HG03342 (cell line): Measurements from ENCODE around the gene PCDHGA1.

ENCODE experiments used
- ATAC-seq: cut with Tn5 transposase; IDR thresholded peaks from one replicate; pipeline ENCODE4 v1.9.1; 2021; ENCODE audit warnings: mild to moderate bottlenecking, moderate library complexity; ENCODE audit not compliant: unreplicated experiment

Gene PCDHGA1

GRCh38 chr5:141524604-141525597 lies 194.6 kb downstream of the PCDHGA1 start:
- ATAC-seq: peak; percentile 57

- no peak for ATAC-seq
Measured at GRCh38 chr5:141525653-141526052, 195.3 kb downstream of the PCDHGA1 start.

GRCh38 chr5:141527426-141527825 lies 197.1 kb downstream of the PCDHGA1 start:
- ATAC-seq: no peak

DNA sequence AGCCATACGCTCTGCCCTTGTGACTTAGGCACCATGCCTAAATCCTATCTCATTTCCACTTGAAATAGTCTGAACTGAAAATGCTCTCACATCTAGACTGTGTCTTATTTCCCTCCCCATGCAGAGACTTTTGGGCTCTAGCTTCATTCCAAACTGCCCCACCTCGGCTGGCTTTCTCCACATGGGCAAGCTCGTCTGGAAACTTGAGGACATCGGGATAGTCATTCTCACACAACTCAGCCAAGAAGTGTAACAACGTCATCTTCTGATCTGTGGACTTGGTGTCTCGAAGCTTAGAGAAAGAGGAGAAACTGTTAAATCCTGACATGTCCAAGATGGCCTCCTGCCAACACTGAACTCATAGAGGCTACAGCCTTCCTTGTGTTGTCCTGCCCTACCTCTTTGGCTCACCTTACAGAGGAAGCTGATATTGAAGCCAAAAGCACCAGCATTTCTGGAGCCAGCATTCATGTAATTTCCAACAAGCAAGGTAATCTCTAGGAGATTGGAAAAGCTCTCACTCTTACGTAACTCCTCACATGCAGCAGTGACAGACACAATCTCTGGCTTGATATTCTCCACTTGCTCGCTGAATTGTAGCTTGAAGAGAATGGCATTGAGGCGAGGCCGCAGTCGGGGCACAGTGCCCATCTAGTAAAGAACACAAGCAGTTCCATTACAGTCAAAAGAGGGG lies 198.1 kb downstream of the PCDHGA1 start:
- ATAC-seq: no peak

- ATAC-seq: no peak
Measured at GRCh38 chr5:141529002-141529401, 198.7 kb downstream of the PCDHGA1 start.

- no peak for ATAC-seq
Measured at GRCh38 chr5:141529873-141530272, 199.6 kb downstream of the PCDHGA1 start.

DNA sequence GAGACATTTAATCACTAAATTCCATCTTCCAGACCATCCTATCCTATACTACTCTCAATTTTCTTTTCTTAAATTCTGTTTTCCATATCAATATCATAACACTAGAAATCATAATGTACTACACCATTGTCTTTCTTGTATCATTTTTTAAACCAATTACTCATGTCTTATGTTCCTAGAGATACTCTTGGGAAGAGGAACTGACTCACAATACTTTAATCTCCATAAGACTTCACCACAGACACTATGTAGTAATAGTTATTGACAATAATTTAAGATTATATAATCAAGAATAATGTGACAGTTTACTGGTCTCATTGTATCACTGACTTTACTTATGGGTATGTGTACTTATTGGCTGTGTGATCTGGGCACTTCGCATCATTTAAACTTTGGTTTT lies 202.4 kb downstream of the PCDHGA1 start:
- ATAC-seq: no peak

DNA sequence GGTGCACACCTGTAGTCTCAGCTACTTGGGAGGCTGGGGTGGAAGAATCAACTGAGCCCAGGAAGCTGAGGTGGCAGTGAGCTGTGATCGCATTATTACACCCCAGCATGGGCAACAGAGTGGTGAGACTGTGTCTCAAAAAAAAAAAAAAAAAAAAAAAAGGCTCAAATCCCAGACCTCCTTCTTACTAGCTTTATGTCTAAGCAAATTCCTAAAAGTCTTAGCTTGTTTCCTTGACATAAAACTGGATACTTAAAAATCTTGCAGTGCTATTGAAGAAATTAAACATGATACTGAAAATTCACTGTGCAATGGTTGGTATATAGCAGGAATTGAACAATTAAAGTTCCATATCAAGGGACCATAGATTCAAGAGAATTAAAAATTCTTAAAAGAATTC lies 203.6 kb downstream of the PCDHGA1 start:
- ATAC-seq: no peak

DNA sequence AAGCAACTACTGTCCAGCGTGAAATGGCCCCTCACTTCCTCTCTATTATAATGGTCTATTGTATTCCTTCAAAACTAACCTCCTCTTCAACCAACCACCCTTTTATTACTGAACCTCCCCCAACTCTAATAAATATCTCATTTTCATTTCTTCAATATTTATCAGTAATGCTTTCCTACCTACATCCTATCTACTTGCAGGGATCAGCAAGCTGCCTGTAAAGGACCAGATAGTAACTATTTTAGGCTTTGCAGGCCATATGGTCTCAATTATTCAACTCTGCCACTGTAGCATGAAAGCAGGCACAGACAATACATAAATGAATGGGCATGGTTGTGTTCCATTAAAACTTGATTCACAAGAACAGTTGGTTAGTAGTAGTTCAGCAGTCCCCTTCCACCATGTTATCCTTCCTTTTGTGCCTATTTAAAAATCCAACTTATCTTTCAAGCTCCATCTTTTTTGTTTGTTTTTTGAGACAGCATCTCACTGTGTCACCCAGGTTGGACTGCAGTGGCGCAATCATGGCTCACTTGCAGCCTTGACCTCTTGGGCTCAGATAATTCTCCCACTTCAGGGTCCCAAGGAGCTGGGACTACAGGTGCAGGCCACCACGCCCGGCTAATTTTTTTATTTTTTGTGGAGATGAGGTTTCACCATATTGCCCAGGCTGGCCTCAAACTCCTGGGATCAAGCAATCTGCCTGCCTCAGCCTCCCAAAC lies 204.3 kb downstream of the PCDHGA1 start:
- no peak for ATAC-seq

GRCh38 chr5:141543053-141543452 lies 212.7 kb downstream of the PCDHGA1 start:
- ATAC-seq: no peak

GRCh38 chr5:141547488-141547887 lies 217.2 kb downstream of the PCDHGA1 start:
- no peak for ATAC-seq

- ATAC-seq: no peak
Measured at GRCh38 chr5:141547921-141548320, 217.6 kb downstream of the PCDHGA1 start.

- ATAC-seq: peak; percentile 87
Measured at GRCh38 chr5:141557681-141558136, 227.4 kb downstream of the PCDHGA1 start.

- no peak for ATAC-seq
Measured at GRCh38 chr5:141558150-141558549, 227.8 kb downstream of the PCDHGA1 start.

DNA sequence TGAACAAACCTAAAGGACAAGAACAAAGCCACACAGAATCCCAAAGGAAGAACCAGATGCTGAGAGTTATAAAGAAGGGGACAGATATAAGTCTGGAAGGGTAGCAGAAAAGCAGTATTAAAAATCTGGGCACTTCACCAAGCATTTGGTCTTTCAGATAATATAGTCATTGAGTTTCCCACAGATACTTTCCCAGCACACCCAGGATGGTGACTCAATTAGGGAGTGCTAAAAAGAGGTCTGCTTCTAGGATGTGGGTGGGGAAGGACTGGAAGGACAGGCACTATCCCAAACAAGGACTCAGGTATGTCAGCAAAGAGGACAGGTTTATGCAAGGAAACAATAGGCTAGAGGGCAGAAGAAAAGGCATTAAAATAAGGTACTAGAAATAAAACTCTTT lies 229.1 kb downstream of the PCDHGA1 start:
- ATAC-seq: no peak

GRCh38 chr5:141560151-141560550 lies 229.8 kb downstream of the PCDHGA1 start:
- no peak for ATAC-seq

GRCh38 chr5:141560725-141561483 lies 230.6 kb downstream of the PCDHGA1 start:
- ATAC-seq: no peak
